GM12873 (cell line): Measurements from ENCODE around the gene PRR5.

Experiments
- CTCF ChIP-seq: IDR thresholded peaks from 2 replicates; pipeline ENCODE4 v1.5.1; 2012; ENCODE audit warnings: low read depth, mild to moderate bottlenecking, moderate library complexity, low read length, control low read depth; ENCODE audit not compliant: insufficient read depth; ENCODE audit errors: missing control alignments

Gene PRR5

GRCh38 chr22:44732017-44732561 is 30.1 kb downstream of the PRR5 start:
- no peak for TF ChIP-seq CTCF

- TF ChIP-seq CTCF, result no peak
These were observed 30.7 kb downstream of the PRR5 start for GRCh38 chr22:44732661-44733060.

GRCh38 chr22:44733426-44734106 is 31.6 kb downstream of the PRR5 start:
- TF ChIP-seq CTCF, result no peak

GRCh38 chr22:44734278-44734677 is 32.3 kb downstream of the PRR5 start:
- TF ChIP-seq CTCF, result no peak

GRCh38 chr22:44734801-44735517 is 33.0 kb downstream of the PRR5 start:
- no peak for TF ChIP-seq CTCF

- TF ChIP-seq CTCF, result peak; percentile 98
These were observed 33.8 kb downstream of the PRR5 start for GRCh38 chr22:44735518-44736428.
